CD4-positive, alpha-beta memory T cell (primary cell): Measurements from ENCODE around the gene BRS3. TPM values are rescaled to one million over a fixed set of nuclear protein-coding genes. Genes with fewer than 3 reads are reported as not detected.

ENCODE experiments used
- CTCF ChIA-PET: fragments of 350-600 bp; sonication (Branson Sonifier 250); formaldehyde crosslinking; loops from one replicate; lab custom pipeline; 2021; ENCODE audit warnings: inconsistent platforms; ENCODE audit not compliant: partially characterized antibody; lab: Charles Lee
- POLR2A ChIA-PET: fragments of 350-600 bp; sonication (Branson Sonifier 250); formaldehyde crosslinking; loops from one replicate; lab custom pipeline; 2021; ENCODE audit not compliant: partially characterized antibody; lab: Charles Lee
- DNase-seq, 5 donors: peaks; one replicate each; pipeline versions ENCODE4 v3.0.0 to v3.0.0-alpha.2; 2020 to 2022; ENCODE audit warnings: mixed read lengths in 1 of 5
- H3K27ac ChIP-seq: one replicate; pipeline ENCODE4 v1.7.0; 2013; ENCODE audit warnings: low read depth, low read length
- H3K27me3 ChIP-seq: 2 replicates; pipeline ENCODE4 v1.7.0; 2013; ENCODE audit warnings: mild to moderate bottlenecking, low read length, moderate library complexity; ENCODE audit not compliant: insufficient read depth
- H3K36me3 ChIP-seq: 2 replicates; pipeline ENCODE4 v1.7.0; 2013; ENCODE audit warnings: mild to moderate bottlenecking, low read length, moderate library complexity; ENCODE audit not compliant: insufficient read depth
- H3K4me1 ChIP-seq: 2 replicates; pipeline ENCODE4 v1.7.0; 2013; ENCODE audit warnings: mild to moderate bottlenecking, low read length, moderate library complexity; ENCODE audit not compliant: insufficient read depth
- H3K4me3 ChIP-seq, 2 donors: one replicate each; pipeline ENCODE4 v1.7.0; 2013; ENCODE audit warnings: low read length in 2 of 2, mild to moderate bottlenecking in 1 of 2
- H3K9me3 ChIP-seq, 2 donors: one replicate each; pipeline ENCODE4 v1.7.0; 2013; ENCODE audit warnings: low read length in 2 of 2, control low read depth in 1 of 2; ENCODE audit not compliant: control insufficient read depth in 1 of 2
- H3K27ac Mint-ChIP-seq, 7 donors: one replicate each; pipeline ENCODE4 v1.8.0; 2020 to 2021; ENCODE audit warnings: mixed read lengths in 7 of 7, mild to moderate bottlenecking in 6 of 7, inconsistent platforms in 3 of 7, moderate library complexity in 3 of 7
- H3K27me3 Mint-ChIP-seq, 2 donors: one replicate each; pipeline ENCODE4 v1.8.0; 2020 to 2021; ENCODE audit warnings: mixed read lengths in 2 of 2
- H3K36me3 Mint-ChIP-seq, 2 donors: one replicate each; pipeline ENCODE4 v1.8.0; 2020 to 2021; ENCODE audit warnings: mixed read lengths in 2 of 2, inconsistent platforms in 1 of 2, mild to moderate bottlenecking in 1 of 2
- H3K4me1 Mint-ChIP-seq, 4 donors: one replicate each; pipeline ENCODE4 v1.8.0; 2020 to 2021; ENCODE audit warnings: mixed read lengths in 4 of 4, mild to moderate bottlenecking in 1 of 4
- H3K4me3 Mint-ChIP-seq, 8 donors: one replicate each; pipeline ENCODE4 v1.8.0; 2020 to 2021; ENCODE audit warnings: mixed read lengths in 8 of 8, mild to moderate bottlenecking in 7 of 8, moderate library complexity in 6 of 8, inconsistent platforms in 3 of 8
- H3K9me3 Mint-ChIP-seq, 8 donors: one replicate each; pipeline ENCODE4 v1.8.0; 2020 to 2021; ENCODE audit warnings: mixed read lengths in 8 of 8, mild to moderate bottlenecking in 5 of 8, inconsistent platforms in 3 of 8, moderate library complexity in 1 of 8
- intact Hi-C: fragments of 100-400 bp; cut with micrococcal nuclease; formaldehyde crosslinking; loops from one replicate; pipeline ENCODE4 v1.15.1; 2023
- polyA plus RNA-seq, 2 donors: library from polyadenylated mRNA; unstranded; fragments of 300-500 nt; fragmentation: Illumina TruSeq; gene quantifications; one replicate each; pipeline ENCODE4 v1.2.3, GENCODE V29; 2021
- total RNA-seq, 2 experiments: library from RNA; stranded (reverse); gene quantifications; one replicate each; pipeline ENCODE4 v1.2.3, GENCODE V29; 2021

Gene BRS3
- total and polyA plus RNA-seq, 4 experiments from 2014 or later: not detected

- Histone ChIP-seq H3K4me3 (no peak overlapping the region), H3K9me3 (no peaks in the 10 kb centered on the region), H3K27me3 (no peaks in the 10 kb centered on the region), H3K4me1 (no peaks in the 10 kb centered on the region), H3K36me3 (no peaks in the 10 kb centered on the region), H3K27ac (no peak overlapping the region)
- Mint-ChIP-seq H3K9me3 (no peaks in the 10 kb centered on the region), H3K27me3 (no peaks in the 10 kb centered on the region), H3K4me3 (no peak overlapping the region), H3K36me3 (no peaks in the 10 kb centered on the region), H3K27ac (no peak overlapping the region), H3K4me1 (peaks cover 0 to 4% (median 0%) of the 10 kb centered on the region in 4 donors)
- no peak for DNase-seq
- intact Hi-C loops: no loop called here
- ChIA-PET POLR2A (no interaction called here), CTCF (no interaction called here)
These were observed 51.1 kb downstream of the BRS3 start for GRCh38 chrX:136538811-136539210.

GRCh38 chrX:136540226-136540625 is 52.5 kb downstream of the BRS3 start:
- no peaks in the 10 kb centered on the region for H3K27me3 ChIP-seq
- no peaks in the 10 kb centered on the region for H3K36me3 Mint-ChIP-seq
- no peak overlapping the region for H3K27ac Mint-ChIP-seq
- H3K4me1 Mint-ChIP-seq: peaks cover 1 to 11% (median 7%) of the 10 kb centered on the region in 4 donors
- POLR2A ChIA-PET: no interaction called here
- H3K36me3 ChIP-seq: no peaks in the 10 kb centered on the region
- CTCF ChIA-PET: no interaction called here
- H3K4me3 ChIP-seq: no peak overlapping the region
- H3K9me3 Mint-ChIP-seq: no peaks in the 10 kb centered on the region
- H3K27me3 Mint-ChIP-seq: no peaks in the 10 kb centered on the region
- DNase-seq: no peak
- H3K4me1 ChIP-seq: peaks cover 9% of the 10 kb centered on the region
- no peak overlapping the region for H3K27ac ChIP-seq
- H3K9me3 ChIP-seq: no peaks in the 10 kb centered on the region
- H3K4me3 Mint-ChIP-seq: no peak overlapping the region
- intact Hi-C loops: no loop called here

GRCh38 chrX:136541294-136541693 is 53.5 kb downstream of the BRS3 start:
- intact Hi-C loops: no loop called here
- no peaks in the 10 kb centered on the region for H3K36me3 ChIP-seq
- H3K9me3 ChIP-seq: no peaks in the 10 kb centered on the region
- H3K27ac ChIP-seq: no peak overlapping the region
- Mint-ChIP-seq H3K27me3 (no peaks in the 10 kb centered on the region), H3K4me1 (peaks cover 8 to 18% (median 17%) of the 10 kb centered on the region in 4 donors), H3K4me3 (no peak overlapping the region), H3K9me3 (no peaks in the 10 kb centered on the region), H3K36me3 (no peaks in the 10 kb centered on the region), H3K27ac (no peak overlapping the region)
- ChIA-PET POLR2A (no interaction called here), CTCF (no interaction called here)
- H3K4me1 ChIP-seq: peaks cover 19% of the 10 kb centered on the region
- no peaks in the 10 kb centered on the region for H3K27me3 ChIP-seq
- DNase-seq: no peak
- H3K4me3 ChIP-seq: no peak overlapping the region

- Mint-ChIP-seq H3K4me3 (no peak overlapping the region), H3K27ac (no peak overlapping the region)
- peaks cover 29% of the 10 kb centered on the region for H3K4me1 ChIP-seq
These were observed 54.5 kb downstream of the BRS3 start for GRCh38 chrX:136542281-136542680.

More at GRCh38 chrX:136542281-136542680, 54.5 kb downstream of the BRS3 start:
- H3K36me3 ChIP-seq: no peaks in the 10 kb centered on the region
- no peaks in the 10 kb centered on the region for H3K9me3 ChIP-seq
- intact Hi-C loops: no loop called here
- peaks cover 16 to 27% (median 26%) of the 10 kb centered on the region in 4 donors for H3K4me1 Mint-ChIP-seq
- POLR2A ChIA-PET: no interaction called here
- CTCF ChIA-PET: no interaction called here
- no peaks in the 10 kb centered on the region for H3K9me3 Mint-ChIP-seq
- no peak for DNase-seq
- H3K4me3 ChIP-seq: no peak overlapping the region
- no peak overlapping the region for H3K27ac ChIP-seq
- no peaks in the 10 kb centered on the region for H3K27me3 Mint-ChIP-seq
- H3K36me3 Mint-ChIP-seq: no peaks in the 10 kb centered on the region
- no peaks in the 10 kb centered on the region for H3K27me3 ChIP-seq

Other genes starting within 250 kb of the BRS3 start
- gene MAP7D3, start 236.5 kb upstream of the BRS3 start, total RNA-seq: 10 to 100 TPM in 1 of 2 experiments, 1 to 10 TPM in 1; 8.5 to 10.1 TPM
- gene MAP7D3, start 236.5 kb upstream of the BRS3 start, polyA plus RNA-seq: 1 to 10 TPM; 2.4 to 7.9 TPM
- gene ADGRG4, start 187.0 kb upstream of the BRS3 start, total RNA-seq: not detected
- gene ADGRG4, start 187.0 kb upstream of the BRS3 start, polyA plus RNA-seq: not detected
- gene HTATSF1, start 9.6 kb downstream of the BRS3 start, total RNA-seq: 10 to 100 TPM; 31.6 to 34.7 TPM
- 10 to 100 TPM; 70.4 to 82.1 TPM for gene HTATSF1, start 9.6 kb downstream of the BRS3 start, polyA plus RNA-seq
- gene VGLL1, start 44.3 kb downstream of the BRS3 start, total RNA-seq: not detected
- gene VGLL1, start 44.3 kb downstream of the BRS3 start, polyA plus RNA-seq: not detected
- 10 to 100 TPM; 68.4 to 75.0 TPM for gene CD40LG, start 160.2 kb downstream of the BRS3 start, total RNA-seq
- 100 to 1,000 TPM; 109 to 137 TPM for gene CD40LG, start 160.2 kb downstream of the BRS3 start, polyA plus RNA-seq